Activated naive CD4-positive, alpha-beta T cell (primary cell): Measurements from ENCODE around the gene XRN2.
A peak's percentile ranks its signal among the peaks of the same experiment; 100 is the strongest.
"Not testable (repeated sequence)": the region's sequence is repeated elsewhere in the genome, so short reads cannot be mapped to it uniquely, and the experiment has no call there.

Source experiments
- DNase-seq, 4 experiments: peaks; one replicate each; lab custom pipeline; 2025; lab: John Stamatoyannopoulos, UW

The XRN2 gene

DNA sequence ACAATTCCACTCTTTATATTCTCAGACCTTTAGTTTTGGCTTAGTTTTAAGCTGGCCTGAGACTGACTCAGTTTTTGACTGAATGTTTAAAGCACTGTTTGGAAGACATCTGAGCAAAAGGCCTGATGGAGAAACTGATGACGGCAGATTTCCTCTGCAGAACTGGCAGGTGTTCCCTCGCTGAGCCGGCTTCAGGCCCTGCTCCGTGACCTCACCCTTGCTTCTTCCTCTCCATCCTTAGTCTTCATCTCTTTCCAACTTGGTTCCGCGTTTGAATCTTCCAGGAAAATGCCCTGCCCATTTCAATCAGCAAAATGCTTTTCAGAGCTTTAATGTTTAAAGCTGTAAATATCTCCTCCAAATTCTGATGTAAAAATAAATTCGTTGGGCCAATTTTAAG lies 87.6 kb downstream of the XRN2 start:
- no peak for DNase-seq

DNA sequence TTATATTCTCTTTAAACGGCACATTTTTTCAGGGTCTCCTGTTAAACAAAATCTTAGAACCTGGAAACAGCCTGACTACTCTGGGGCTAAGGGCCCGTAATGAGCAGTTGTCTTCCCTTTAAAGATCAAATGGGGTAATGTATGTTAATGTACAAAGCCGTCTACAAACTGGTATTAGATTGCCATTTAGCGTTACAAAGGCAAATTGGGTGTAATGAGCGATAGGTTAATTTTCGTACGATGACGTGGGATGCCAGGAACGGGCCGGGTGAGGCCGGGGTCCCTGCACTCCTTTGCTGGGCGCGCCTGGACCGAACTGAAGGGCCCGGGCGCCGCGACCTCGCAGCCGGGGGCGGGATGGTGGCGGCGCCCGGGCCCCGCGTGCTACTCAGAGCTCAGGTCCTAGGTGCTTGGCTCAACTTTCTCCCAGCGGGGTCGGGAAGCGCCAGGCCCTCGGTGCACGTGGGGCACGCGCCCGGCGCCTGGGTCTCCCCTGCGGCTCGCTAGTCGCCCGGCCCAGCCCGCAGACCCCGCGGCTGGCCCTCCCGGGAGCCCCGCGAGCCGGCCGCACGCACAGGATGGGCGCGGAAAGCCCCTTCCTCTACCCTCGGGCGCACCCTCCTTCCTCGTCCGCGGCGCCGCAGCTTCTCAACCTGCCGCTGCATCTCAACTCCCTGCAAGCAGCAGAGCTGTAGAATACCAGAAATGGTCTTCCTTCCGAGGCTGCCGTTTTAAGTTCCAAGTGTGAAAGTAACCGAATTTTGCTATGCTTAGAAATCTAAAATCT lies 88.2 kb downstream of the XRN2 start:
- DNase-seq: no peak

DNA sequence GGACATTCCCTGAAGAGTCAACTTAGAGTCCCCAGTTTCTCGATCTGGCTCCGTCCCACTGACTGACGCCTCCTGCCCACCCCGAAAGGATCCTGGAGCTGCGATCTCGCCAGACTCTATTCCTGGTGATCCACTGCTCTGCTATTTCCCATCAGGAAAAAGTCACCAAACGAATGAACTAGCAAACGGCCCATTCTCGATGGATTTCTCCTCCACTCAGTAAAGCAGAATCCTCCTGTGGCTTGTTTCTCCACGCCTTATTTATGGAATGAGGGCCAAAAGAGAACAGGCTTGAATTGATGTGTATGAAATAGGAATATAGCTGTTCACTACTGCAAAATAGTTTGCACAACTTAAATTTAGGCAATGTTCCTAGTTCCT lies 88.8 kb downstream of the XRN2 start:
- no peak for DNase-seq

DNA sequence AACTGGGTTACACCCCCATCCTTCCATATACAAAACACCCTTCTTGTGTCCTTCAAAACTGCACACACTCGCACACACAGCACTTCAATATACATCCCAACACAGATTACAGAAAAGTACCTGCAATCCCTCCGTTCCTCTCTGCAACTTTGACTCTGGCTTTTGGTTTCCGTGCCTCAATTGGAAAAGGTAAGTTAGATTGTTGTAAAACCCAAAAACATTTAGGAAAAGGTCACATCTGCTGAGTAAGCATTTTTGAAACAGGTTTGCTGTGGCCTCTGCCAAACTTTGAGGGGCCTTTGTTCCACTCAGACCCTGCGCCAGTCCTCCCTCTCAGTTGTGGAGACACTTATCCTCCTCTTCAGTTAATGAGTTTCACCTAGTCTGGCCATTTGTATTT lies 90.0 kb downstream of the XRN2 start:
- no peak for DNase-seq

DNA sequence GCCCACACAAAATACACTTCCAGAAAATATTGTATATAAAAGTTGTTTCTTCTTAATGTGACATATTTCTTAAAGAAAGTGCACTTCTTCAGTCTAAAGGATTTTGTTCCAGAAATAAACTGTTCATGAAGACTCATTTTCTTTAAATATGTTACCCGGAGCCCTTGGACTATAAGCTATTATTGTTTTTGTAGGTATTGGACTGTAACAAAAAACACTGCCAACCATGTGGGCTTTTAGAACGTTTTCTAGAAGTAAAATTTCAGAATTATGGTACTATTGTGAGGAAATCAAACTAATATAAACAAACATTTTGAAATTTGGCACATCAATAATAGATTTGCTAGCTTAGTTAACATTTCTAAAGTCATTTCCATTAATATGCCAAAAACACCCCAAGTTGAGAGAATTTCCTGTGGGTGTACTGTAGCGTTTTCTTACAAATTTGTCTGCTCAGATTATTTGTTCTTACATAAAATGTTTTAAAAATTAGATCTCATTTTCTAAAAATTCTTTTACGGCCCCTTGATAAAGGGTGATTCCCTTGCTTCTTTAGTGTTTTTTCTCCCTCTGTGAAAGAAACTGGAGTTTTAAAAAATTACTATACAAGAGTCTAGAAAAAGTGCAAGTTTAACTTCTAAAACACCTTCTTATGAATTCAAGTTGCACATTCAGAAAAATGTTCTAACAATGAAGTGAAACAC lies 90.8 kb downstream of the XRN2 start:
- DNase-seq: no peak

DNA sequence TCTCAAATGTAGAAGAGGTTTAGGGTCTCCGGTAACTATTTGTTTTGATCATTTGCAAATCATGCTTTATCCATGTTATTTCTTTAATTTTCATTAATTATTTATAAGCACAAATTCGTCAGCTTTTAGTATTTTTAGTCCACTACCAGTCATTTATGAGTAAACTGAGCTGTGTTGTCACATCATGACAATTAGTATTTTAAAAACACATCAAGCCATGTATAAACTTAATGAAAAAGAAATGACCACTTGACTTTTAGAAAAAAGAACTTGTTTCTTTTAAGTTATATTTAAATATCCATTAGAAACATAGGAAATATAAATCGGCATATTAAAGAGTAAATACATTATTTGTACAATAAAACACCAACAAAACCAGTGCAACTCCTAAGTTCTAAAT lies 91.4 kb downstream of the XRN2 start:
- DNase-seq: no peak

DNA sequence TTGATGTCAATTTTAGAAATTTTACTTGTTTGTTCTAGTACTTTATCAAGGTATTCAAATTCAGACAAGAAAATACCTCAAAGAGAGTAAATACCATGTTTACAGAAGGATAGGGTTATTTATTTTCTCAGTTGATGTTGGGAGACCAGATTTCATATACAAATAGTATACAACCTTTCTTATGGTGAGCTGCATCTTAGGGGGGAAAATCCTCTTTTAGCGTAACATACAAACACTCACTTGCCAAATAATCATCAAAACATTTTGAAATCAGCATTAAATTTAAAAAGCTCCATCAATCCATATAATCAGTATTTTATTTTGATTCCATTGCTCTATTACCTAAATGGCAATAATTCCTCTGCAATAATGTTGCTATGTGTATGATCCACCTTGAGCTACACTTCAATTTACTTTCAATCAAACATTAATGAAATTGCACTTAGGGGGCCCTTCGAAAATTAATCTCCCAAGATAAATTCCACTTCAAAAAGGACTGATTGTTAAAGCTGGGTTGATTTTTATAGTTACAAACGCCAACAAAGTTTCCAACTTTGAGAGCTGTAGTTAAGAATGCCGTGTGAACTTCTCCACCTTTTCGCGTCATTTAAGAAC lies 92.0 kb downstream of the XRN2 start:
- DNase-seq: no peak

DNA sequence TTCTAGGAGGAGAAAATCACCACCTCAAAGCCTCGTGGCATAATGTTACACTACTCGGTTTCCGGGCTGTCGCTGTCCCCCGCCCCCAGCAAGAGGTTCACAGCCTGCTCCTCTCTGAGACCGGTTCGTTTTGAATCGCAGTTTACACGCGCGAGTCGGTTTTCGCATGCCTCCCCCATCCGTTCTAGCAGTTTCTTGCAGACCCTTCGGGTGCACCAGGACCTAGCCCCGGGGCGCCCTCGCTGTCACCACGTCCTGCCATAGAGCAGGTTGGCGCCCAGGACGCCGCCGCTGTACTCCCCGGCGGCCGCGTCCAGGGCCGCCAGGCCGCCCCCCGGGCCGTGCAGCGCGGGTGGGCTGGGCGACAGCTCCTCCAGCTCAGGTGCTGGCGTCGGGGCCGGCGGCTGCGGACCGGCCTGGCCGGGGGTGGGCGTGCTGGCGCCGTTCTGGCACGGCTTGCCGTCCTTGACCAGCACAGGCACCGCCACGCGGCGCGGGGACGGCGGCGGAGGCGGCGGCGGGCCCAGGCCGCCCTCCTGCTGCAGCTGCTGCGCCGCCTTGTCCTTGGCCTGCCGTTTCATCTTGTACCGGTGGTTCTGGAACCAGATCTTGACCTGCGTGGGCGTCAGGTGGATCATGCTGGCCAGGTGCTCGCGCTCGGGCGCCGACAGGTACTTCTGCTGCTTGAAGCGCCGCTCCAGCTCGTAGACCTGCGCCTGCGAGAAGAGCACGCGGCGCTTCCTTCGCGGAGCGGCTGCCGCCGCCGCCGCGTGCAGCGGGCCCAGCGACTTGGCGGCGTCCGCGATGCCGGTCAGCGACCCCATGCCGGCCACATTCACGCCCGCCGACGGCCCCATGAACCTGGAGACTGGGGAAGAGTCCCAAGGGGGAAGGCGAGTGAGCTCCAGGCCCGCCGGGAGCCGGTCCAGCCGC lies 92.8 kb downstream of the XRN2 start:
- DNase-seq: peak in 2 of 4 experiments; percentile 7 to 30

DNA sequence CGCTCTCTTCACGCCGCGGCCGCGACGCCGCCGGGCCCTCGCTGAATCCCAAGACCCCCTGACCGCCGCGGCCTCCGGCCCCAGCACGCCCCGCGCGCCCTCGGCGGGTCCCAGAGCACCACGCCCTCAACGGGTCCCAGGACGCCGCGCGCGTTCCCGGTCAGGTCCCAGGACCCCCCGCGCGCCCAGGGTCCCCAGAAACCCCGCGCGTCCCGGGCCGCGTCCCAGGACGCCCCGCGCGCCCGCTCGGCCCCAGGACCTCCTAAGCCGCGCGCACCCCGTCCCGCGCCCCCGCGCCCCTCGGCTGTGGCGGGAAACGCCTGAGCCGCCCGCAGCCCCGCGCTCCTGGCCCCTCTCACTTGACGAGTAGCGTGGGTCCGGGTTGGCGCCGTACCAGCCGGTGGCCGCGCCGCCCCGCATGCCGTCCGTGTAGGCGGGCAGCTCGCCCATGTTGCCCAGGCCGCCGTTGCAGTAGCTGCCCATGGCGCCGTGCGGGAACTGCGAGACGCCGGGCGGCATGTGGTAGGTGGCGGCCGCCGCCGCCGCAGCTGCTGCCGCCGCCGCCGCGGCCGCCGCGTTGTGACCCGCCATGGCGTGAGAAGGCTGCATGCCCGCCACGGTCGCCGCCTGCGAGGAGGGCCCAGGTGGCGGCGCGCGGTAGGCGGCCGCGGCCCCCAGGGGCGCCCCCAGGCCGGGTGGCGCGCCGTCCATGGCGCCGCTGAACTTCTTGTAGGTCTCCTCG lies 93.6 kb downstream of the XRN2 start:
- no peak for DNase-seq

DNA sequence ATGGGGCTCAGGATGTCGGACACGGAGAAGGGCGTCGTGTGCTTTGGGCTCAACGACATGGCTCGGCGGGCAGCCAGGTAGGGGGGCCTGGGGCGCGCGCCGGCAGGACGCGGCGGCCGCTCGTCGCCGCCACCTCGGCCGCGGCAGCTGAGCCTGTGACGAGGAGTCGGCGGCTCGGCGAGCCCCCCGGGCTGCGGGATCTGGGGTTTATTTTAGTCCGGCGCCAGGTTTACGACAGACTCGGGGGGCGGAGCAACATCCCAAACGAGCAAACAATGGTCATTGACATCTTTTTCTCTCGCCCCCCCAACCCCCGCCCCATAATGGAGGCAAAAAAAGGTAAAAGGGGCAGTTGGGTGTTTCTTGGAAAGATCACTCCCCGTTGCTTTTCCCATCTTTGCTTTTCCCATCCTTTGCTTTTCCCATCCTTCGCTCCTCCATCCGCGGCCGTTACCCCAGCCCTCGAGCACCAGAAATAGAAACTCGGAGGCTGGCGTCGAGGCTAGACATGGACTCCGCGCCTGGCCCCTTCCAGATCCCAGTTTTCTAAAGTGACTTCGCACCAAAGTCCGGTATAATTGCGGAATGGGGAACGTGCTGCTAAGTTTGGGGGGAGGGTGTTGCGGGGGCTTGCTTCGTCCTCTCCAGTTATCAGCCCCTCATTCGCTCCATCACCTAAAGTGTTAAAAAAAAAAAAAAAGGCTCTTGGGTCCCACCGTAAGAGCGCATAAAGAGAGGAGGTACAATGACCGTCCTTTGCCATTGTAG lies 94.4 kb downstream of the XRN2 start, which contains the start of gene NKX2-4:
NKX2-4 (minus strand) TSS at position 186 of the 768 bp plus-strand sequence; CDS start at position 59, 127 bp downstream.
- no peak for DNase-seq

DNA sequence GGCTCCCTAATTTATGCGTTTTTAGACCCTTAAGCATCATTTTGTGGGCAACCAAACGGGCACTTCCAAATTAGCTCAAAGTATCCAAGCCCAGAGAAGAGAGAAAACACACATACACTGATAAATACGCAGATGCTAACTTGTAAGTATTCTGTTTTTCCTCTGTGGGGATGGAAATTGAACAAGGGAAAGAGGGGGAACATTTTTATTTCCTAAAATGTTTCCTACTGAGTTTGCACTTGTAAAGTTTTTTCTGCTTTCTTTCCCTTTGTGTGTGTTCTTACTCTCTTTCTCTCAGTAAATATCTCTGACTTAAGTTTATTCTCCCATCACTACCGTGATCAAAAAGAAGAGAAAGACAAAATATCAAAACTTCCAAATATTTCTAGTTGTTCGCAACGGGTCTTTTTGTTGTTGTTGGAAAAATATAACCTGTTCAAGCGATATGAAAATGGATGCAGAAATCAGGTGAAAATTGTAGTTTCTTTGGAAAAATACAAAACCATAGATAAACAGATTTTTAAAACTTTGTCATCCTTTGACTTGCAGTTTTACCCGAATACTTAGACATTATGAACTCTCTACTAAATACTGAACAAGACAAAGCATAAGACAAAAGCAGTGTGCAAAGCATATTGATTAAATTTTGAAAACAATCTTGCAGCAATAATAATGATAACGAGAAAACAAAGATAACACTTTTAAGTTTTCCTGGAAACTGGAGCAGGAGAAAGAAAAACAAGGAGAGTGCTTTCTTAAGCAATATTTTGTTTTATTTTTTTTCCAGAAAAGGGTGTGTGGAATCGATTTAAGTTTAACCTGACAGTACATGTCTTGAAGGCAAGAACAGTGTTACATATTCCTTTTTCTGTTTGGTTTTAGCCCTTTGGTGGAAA lies 95.2 kb downstream of the XRN2 start:
- DNase-seq: no peak

DNA sequence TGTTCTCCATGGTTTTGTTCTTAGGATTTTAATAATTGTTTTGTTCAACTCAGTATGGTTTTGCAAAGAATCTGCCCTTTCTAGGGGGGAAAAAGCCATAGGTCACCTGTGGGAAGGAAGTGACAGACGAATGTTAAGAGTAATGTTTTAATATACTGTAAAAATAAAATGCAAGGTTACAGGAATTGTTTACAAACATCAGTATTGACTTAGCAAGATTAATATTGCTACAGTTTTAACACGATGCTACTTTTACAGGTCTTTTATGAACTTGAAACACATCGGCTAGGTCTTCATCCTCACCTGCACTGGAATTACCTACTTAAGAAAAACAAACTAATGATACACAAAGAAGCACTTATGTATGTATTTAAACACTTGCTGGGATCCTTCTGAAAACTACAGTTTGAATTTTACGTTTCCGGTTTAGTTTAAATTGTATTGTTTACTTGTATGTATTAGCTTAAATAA lies 95.9 kb downstream of the XRN2 start:
- DNase-seq: no peak

DNA sequence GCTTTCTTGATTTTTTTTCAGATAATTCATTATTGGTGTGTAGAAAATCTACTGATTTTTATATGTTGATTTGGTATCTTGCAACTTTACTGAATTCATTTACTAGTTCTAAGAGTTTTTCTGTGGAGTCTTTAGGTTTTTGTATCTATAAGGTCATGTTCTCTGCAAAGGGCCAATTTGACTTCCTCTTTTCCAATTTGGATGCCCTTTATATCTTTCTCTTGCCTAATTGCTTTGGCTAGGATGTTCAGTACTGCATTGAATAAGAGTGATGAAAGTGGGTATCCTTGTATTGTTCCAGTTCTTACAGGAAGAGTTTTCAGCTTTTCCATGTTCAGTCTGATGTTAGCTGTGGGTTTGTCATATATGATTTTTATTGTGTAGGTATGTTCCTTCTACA lies 108.6 kb downstream of the XRN2 start:
- no peak for DNase-seq

DNA sequence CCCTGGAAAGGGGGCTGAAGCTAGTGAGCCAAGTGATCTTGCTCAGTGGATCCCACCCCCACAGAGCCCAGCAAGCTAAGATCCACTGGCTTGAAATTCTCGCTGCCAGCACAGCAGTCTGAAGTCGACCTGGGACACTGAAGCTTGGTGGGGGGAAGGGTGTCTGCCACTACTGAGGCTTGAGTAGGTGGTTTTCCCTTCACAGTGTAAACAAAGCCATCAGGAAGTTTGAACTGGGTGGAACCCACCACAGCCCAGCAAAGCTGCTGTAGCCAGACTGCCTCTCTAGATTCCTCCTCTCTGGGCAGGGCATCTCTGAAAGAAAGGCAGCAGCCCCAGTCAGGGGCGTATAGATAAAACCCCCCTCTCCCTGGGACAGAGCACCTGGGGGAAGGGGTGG lies 110.9 kb downstream of the XRN2 start:
- DNase-seq: not testable (repeated sequence)

DNA sequence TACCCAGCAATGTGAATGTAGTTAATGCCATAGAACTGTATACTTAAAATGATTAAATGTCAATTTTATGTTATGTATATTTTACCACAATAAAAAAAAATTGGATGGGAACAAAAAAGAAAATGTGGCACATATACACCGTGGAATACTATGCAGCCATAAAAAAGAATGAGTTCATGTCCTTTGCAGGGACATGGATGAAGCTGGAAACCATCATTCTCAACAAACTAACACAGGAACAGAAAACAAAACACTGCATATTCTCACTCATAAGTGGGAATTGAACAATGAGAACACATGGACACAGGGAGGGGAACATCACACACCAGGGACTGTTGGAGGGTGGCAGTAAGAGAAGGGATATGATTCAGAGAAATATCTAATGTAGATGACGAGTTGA lies 116.0 kb downstream of the XRN2 start:
- DNase-seq: not testable (repeated sequence)

DNA sequence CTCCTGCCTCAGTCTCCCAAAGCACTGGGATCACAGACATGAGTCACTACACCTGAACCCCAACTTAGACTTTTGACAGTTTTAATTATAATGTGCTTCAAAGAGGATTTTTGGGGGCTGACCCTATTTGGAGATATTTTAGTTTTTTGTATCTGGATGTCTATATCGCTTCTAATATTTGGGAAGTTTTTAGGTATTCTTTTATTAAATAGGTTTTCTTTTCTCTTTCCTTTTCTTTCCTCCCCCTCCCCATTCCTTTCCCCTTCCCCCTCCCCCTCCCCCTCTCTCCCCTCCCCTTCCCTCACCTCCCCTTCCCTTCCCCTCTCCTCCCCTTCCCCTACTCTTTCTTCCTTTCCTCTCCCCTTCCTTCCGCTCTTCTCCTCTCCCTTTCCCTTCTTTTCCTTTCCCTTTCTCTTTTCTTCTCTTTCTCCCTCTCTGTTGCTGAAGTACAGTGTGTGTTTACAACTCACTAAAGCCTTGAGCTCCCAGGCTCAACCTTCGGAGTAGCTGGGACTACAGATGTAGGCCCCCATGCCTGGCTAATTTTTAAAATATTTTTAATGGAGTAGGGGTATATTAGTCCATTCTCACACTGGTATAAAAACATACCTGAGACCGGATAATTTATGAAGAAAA lies 118.6 kb downstream of the XRN2 start:
- no peak for DNase-seq

DNA sequence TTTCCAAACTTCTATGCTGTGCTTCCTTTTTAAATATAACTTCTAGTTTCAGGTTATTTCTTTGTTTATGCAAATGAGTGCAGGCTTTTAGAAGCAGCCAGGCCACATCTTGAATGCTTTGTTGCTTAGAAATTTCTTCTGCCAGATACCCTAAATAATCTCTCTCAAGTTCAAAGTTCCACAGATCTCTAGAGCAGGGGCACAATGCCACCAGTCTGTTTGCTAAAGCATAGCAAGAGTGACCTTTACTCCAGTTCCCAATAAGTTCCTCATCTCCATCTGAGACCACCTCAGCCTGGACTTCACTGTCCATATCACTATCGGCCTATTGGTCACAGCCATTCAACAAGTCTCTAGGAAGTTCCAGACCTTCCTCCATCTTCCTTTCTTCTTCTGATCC lies 120.6 kb downstream of the XRN2 start:
- DNase-seq: not testable (repeated sequence)

DNA sequence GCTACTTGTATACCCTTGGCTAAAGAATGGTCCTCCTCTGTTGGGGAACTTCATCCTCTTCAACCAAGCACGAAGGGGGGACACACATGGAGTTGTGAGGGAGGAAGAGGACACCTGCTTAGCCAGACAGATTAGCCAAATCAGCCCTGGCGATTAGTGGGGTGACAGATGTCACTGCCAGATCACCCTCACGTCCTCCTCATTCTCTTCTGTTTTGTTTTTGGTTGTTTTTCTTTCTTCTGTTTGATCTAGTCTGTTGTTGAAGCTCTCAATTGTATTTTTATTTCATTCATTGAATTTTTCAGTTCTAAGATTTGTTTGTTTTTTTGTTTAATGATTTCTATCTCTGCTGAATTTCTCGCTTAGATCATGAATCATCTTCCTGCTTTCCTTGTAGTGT lies 121.7 kb downstream of the XRN2 start:
- no peak for DNase-seq

DNA sequence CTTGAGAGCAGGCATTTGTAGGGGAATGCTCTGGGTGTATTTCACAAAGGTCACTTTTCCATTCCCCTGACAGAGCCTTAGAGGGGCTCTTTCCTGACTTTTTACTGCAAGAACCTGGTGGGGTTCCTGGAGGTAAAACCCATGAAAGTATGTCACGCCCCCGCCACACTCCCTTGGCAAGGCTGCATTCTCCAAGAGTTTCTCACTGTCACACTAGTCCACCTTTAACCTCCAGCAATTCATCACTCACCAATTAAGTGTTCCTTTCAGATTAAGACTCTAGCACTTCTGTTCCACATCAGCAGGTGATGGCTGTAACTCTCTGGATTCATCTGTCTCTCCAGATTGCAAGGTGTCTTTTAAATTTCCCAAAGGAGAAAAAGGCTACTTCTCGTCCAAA lies 126.9 kb downstream of the XRN2 start:
- no peak for DNase-seq
